Measurements from ENCODE around the gene SETD4. TPM values are rescaled to one million over a fixed set of nuclear protein-coding genes. Genes with fewer than 3 reads are reported as not detected.

The SETD4 gene
- total RNA-seq, 1 donor: 15.1 TPM

GRCh38 chr21:36048357-36048756 lies 12.0 kb downstream of the SETD4 start:
- no peak for TF ChIP-seq CTCF (IDR thresholded peaks at IDR 0.05; ENCODE audit: insufficient read depth, low read depth, low read length)
- no peak for DNase-seq (ENCODE audit: low read depth)
- no peak overlapping the region for H3K4me3 ChIP-seq (ENCODE audit: low read depth, low read length)

DNA sequence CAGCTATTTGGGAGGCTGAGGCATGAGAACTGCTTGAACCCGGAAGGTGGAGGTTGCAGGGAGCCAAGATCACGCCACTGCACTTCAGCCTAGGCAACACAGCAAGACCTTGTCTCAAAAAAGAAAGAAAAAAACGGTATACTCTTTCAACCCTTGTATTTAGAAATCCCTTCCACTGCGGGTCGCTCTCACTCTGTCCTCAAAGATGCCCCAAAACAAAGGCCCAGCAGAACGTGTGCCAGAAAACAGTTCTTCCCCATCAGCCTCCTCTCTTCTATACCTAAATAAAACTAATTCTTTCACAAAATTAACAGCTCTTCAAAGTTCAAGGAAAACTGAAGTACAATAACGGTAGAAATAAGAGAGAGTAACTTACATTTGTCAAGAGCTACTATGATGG lies 13.2 kb downstream of the SETD4 start:
- no peak overlapping the region for H3K4me3 ChIP-seq (ENCODE audit: low read depth, low read length)
- DNase-seq (ENCODE audit: low read depth): no peak
- TF ChIP-seq CTCF (IDR thresholded peaks at IDR 0.05; ENCODE audit: insufficient read depth, low read depth, low read length): no peak

GRCh38 chr21:36045993-36046392 lies 14.3 kb downstream of the SETD4 start:
- DNase-seq (ENCODE audit: low read depth): no peak
- TF ChIP-seq CTCF (IDR thresholded peaks at IDR 0.05; ENCODE audit: insufficient read depth, low read depth, low read length): no peak
- H3K4me3 ChIP-seq (ENCODE audit: low read depth, low read length): no peak overlapping the region

GRCh38 chr21:36044056-36044455 lies 16.3 kb downstream of the SETD4 start:
- no peak for TF ChIP-seq CTCF (IDR thresholded peaks at IDR 0.05; ENCODE audit: insufficient read depth, low read depth, low read length)
- DNase-seq (ENCODE audit: low read depth): no peak
- H3K4me3 ChIP-seq (ENCODE audit: low read depth, low read length): no peak overlapping the region

DNA sequence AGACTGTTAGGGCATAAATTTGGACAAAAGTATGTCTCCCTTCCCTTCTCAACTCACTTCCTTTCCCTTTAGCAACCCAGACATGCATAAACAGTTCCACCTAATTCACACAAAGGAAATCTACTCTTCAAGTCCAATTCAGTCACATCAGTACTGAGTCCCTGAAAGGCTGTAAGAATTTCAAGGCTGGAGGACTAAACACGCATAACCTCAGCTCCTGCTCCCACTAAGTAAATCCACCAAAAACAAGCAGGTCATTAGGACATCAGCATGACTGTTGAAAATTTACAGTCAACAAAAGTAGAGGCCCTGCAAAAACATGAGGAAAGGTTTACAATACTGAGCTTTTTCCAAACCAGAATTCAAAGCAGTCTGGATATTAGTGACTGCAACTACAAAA lies 18.4 kb downstream of the SETD4 start:
- DNase-seq (ENCODE audit: low read depth): no peak
- TF ChIP-seq CTCF (IDR thresholded peaks at IDR 0.05; ENCODE audit: insufficient read depth, low read depth, low read length): no peak

GRCh38 chr21:36040389-36040788 lies 19.9 kb downstream of the SETD4 start:
- no peak for TF ChIP-seq CTCF (IDR thresholded peaks at IDR 0.05; ENCODE audit: insufficient read depth, low read depth, low read length)
- DNase-seq (ENCODE audit: low read depth): no peak

More for the DNA sequence above, 18.4 kb downstream of the SETD4 start:
- no peak overlapping the region for H3K4me3 ChIP-seq (ENCODE audit: low read depth, low read length)

DNA sequence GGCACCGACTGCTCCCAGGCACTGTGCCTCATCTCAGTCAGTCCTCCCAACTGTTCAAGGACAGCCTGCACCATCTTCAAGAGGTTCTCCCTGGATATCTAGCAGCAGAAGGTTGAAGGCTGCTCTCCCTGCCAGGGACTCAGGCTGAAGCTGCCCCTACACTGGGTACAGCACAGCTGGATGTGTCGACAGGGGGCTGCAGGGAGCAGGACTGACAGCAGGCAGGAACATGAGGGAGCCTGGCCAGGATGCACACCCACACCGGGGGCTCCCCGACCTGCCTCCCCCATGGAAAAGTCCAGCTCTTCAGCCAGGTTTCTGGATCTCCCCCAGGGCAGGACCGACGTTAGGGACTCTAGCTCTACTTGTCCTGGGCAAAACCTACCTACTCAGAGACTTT lies 20.5 kb downstream of the SETD4 start:
- H3K4me3 ChIP-seq (ENCODE audit: low read depth, low read length): no peak overlapping the region
- no peak for TF ChIP-seq CTCF (IDR thresholded peaks at IDR 0.05; ENCODE audit: insufficient read depth, low read depth, low read length)
- no peak for DNase-seq (ENCODE audit: low read depth)

More at GRCh38 chr21:36040389-36040788, 19.9 kb downstream of the SETD4 start:
- no peak overlapping the region for H3K4me3 ChIP-seq (ENCODE audit: low read depth, low read length)

All from fibroblast of villous mesenchyme (primary cell).